ENCODE data around the gene FARP1. TPM values are rescaled to one million over a fixed set of nuclear protein-coding genes. Genes with fewer than 3 reads are reported as not detected.

FARP1 gene
- total RNA-seq, 2 experiments from 2014 or later = not detected

DNA sequence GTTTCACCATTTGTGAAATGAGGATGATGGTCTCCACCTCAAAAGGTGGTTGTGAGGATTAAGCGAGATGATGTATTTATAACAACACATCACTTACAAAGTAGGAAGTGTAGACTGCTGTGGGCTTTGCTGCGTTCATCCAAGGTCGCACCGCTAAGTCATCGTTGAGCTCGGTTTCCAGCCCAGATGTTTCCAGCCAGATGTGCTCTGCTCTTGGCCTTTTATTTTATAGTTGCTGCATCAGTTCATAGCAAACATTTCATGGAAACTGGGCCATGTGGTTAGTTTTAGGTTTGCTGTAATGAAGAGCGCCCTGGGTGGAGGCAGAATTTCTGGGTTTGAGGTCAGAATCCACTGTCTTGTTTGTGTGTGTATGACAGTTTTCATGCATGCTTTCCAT, 110.6 kb downstream of the FARP1 start:
- no peak for DNase-seq (ENCODE audit: low spot score)
- POLR2A ChIA-PET = interaction anchor here (0.5 kb wide), 1 partner anchor 106 kb away, joined by 3 read pairs; no protein-coding TSS in a partner anchor
- CTCF ChIA-PET (ENCODE audit: unreplicated experiment) = no interaction called here

DNA sequence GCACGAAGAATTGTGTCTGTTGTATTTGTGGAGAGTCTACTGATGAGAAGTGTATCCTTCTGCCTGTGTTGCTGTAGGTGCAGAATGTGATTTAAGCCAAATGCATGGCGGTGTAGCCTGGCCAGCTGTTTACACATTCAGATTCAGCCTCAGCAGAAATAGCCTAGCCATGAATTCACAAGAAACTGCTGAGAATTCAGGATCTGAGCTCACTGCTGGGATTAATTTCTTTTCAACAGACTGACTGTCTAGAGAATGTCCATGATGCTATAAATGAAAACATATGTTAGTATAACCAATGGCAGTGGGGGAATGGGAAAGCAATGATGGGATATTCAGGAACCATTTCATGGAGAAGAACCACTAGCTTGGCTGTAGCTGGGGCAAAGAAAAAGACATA, 111.6 kb downstream of the FARP1 start:
- TF ChIP-seq EZH2phosphoT487 (IDR thresholded peaks at IDR 0.05; ENCODE audit: borderline replicate concordance, low read depth, low read length) = no peak
- TF ChIP-seq, protein P1, sequence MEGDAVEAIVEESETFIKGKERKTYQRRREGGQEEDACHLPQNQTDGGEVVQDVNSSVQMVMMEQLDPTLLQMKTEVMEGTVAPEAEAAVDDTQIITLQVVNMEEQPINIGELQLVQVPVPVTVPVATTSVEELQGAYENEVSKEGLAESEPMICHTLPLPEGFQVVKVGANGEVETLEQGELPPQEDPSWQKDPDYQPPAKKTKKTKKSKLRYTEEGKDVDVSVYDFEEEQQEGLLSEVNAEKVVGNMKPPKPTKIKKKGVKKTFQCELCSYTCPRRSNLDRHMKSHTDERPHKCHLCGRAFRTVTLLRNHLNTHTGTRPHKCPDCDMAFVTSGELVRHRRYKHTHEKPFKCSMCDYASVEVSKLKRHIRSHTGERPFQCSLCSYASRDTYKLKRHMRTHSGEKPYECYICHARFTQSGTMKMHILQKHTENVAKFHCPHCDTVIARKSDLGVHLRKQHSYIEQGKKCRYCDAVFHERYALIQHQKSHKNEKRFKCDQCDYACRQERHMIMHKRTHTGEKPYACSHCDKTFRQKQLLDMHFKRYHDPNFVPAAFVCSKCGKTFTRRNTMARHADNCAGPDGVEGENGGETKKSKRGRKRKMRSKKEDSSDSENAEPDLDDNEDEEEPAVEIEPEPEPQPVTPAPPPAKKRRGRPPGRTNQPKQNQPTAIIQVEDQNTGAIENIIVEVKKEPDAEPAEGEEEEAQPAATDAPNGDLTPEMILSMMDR (conservative IDR thresholded peaks at IDR 0.05; ENCODE audit: low read length) = no peak
- intact Hi-C loops (cut with micrococcal nuclease; ENCODE audit: unreplicated experiment) = no loop called here
- no peak for DNase-seq (ENCODE audit: low spot score)
- no peaks in the 10 kb centered on the region for H3K36me3 ChIP-seq (ENCODE audit: insufficient read depth, low read length)
- no peak overlapping the region for H3K27ac ChIP-seq (ENCODE audit: low read depth, low read length, poor library complexity, severe bottlenecking)
- no peaks in the 10 kb centered on the region for H3K9me3 ChIP-seq (ENCODE audit: low read length)
- H3K4me1 ChIP-seq (ENCODE audit: insufficient read depth, low read length, poor library complexity, severe bottlenecking) = no peaks in the 10 kb centered on the region
- POLR2A ChIA-PET = no interaction called here
- no peaks in the 10 kb centered on the region for H4K20me1 ChIP-seq (ENCODE audit: insufficient read depth, low read length)
- no peak overlapping the region for H3K4me2 ChIP-seq (ENCODE audit: low read length)
- no peak overlapping the region for H3K4me3 ChIP-seq (ENCODE audit: low read depth, low read length, poor library complexity, severe bottlenecking)
- no peaks in the 10 kb centered on the region for H3K79me2 ChIP-seq (ENCODE audit: insufficient read depth, low read depth, low read length)
- no peaks in the 10 kb centered on the region for H3K9me2 ChIP-seq (ENCODE audit: insufficient read depth, low read length)
- CTCF ChIA-PET (ENCODE audit: unreplicated experiment) = no interaction called here
- H2AFZ ChIP-seq (ENCODE audit: low read length) = no peak overlapping the region
- BruUV-seq (replicated peaks) = no TSS peak

More for the DNA sequence above, 110.6 kb downstream of the FARP1 start:
- no peak overlapping the region for H3K27ac ChIP-seq (ENCODE audit: low read depth, low read length, poor library complexity, severe bottlenecking)
- H2AFZ ChIP-seq (ENCODE audit: low read length) = no peak overlapping the region
- H3K4me3 ChIP-seq (ENCODE audit: low read depth, low read length, poor library complexity, severe bottlenecking) = no peak overlapping the region
- no peaks in the 10 kb centered on the region for H3K36me3 ChIP-seq (ENCODE audit: insufficient read depth, low read length)
- H3K79me2 ChIP-seq (ENCODE audit: insufficient read depth, low read depth, low read length) = no peaks in the 10 kb centered on the region
- no peak overlapping the region for H3K4me2 ChIP-seq (ENCODE audit: low read length)
- no peaks in the 10 kb centered on the region for H3K9me2 ChIP-seq (ENCODE audit: insufficient read depth, low read length)
- TF ChIP-seq, protein P1 (conservative IDR thresholded peaks at IDR 0.05; ENCODE audit: low read length) = no peak
- BruUV-seq (replicated peaks) = no TSS peak
- H3K9me3 ChIP-seq (ENCODE audit: low read length) = no peaks in the 10 kb centered on the region
- no peaks in the 10 kb centered on the region for H4K20me1 ChIP-seq (ENCODE audit: insufficient read depth, low read length)
- H3K4me1 ChIP-seq (ENCODE audit: insufficient read depth, low read length, poor library complexity, severe bottlenecking) = no peaks in the 10 kb centered on the region
- intact Hi-C loops (cut with micrococcal nuclease; ENCODE audit: unreplicated experiment) = no loop called here

GRCh38 chr13:98258226-98258625, 115.3 kb downstream of the FARP1 start:
- Histone ChIP-seq H3K4me3 (ENCODE audit: low read depth, low read length, poor library complexity, severe bottlenecking) (no peak overlapping the region), H3K9me3 (ENCODE audit: low read length) (no peaks in the 10 kb centered on the region), H4K20me1 (ENCODE audit: insufficient read depth, low read length) (no peaks in the 10 kb centered on the region), H3K4me1 (ENCODE audit: insufficient read depth, low read length, poor library complexity, severe bottlenecking) (no peaks in the 10 kb centered on the region), H3K36me3 (ENCODE audit: insufficient read depth, low read length) (no peaks in the 10 kb centered on the region), H3K4me2 (ENCODE audit: low read length) (no peak overlapping the region), H3K79me2 (ENCODE audit: insufficient read depth, low read depth, low read length) (no peaks in the 10 kb centered on the region), H2AFZ (ENCODE audit: low read length) (no peak overlapping the region), H3K27ac (ENCODE audit: low read depth, low read length, poor library complexity, severe bottlenecking) (no peak overlapping the region), H3K9me2 (ENCODE audit: insufficient read depth, low read length) (no peaks in the 10 kb centered on the region)
- ChIA-PET CTCF (ENCODE audit: unreplicated experiment) (no interaction called here), POLR2A (no interaction called here)
- no TSS peak for BruUV-seq (replicated peaks)
- intact Hi-C loops (cut with micrococcal nuclease; ENCODE audit: unreplicated experiment) = no loop called here
- no peak for DNase-seq (ENCODE audit: low spot score)
- TF ChIP-seq EZH2phosphoT487 (IDR thresholded peaks at IDR 0.05; ENCODE audit: borderline replicate concordance, low read depth, low read length) = no peak
- TF ChIP-seq, protein P1 (conservative IDR thresholded peaks at IDR 0.05; ENCODE audit: low read length) = no peak
